ENCODE data around the gene PPP1R1B.

Gene PPP1R1B

DNA sequence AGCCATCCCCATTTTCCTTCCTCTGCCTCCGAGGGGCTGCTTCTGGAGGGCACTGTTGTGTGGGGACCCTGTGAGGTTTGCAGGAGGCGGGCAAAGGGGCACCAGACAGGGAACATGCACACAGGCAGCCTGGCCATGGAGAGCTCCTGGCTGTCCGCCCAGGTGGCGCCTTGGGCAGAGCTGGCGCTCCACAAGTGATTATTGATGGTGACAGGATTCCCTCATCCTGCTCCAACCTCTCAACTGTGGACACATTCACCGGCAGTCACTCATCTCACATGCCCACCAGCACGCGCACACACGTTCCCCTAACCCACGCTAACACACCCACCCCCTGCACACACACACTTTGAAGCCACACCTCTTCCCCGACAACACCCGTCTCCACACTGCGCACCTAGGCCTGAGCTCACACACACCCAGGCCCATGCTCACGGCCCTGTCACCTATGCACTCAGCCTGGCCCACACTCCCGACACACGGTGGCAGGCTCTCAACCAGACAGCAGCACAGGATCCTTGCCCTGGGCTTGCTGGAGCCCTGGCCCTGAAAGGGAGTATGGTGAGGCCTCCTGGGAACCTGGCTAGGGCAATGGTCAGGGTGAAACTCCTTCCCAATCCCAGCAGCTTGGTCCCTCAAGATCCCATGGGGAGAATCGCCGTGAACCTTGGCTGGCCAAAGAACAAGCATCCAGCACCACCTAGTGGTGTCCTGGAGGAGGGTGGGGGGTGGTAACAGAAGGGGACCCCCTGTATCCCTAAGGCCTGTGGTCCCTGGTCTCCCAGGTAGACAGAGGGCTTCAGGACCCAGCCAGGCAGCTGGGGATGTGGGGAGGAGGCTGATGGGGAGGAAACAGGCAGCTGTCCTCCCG, 45.1 kb downstream of the PPP1R1B start:
- DNase-seq: peak in 2 of 3 donors; percentile 38 to 56

DNA sequence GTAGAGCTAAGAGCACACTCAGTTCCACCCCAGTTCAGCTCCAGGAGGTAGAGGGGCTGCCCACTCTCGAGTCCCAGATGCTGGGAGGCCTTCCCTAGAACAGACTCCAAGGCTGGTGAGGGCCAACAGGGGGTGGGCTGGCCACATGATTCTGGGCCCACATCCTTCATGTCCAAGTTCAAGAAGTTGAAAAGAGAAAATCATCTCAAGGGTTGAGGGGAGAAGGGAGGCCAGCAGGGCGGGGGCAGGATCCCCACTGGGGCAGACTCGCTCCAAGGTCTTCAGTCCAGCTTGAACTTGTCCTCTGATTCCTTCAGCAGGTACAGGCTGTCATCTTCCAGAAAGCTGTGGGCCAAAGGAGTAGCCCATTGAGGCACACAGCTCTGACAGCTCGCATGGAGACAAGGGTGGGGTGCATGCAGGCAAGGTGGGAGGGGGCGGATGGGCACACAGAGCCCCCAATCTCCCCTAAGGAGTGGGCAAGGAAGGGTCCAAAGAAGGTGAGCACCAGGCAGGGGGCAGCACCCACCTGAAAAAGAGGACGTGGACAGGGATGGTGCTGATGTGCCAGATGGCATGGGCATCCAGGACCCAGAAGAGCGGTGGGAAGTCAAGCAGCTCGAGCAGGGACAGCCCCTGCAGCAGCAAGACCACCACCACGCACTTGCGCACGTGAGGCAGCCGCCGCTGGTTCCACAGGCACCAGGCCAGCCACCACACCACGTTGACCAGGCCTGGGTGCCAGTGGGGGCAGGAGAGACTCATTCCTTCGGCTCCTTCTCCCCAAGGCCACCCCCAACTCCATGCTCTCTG, 46.0 kb downstream of the PPP1R1B start:
- no peak for DNase-seq

DNA sequence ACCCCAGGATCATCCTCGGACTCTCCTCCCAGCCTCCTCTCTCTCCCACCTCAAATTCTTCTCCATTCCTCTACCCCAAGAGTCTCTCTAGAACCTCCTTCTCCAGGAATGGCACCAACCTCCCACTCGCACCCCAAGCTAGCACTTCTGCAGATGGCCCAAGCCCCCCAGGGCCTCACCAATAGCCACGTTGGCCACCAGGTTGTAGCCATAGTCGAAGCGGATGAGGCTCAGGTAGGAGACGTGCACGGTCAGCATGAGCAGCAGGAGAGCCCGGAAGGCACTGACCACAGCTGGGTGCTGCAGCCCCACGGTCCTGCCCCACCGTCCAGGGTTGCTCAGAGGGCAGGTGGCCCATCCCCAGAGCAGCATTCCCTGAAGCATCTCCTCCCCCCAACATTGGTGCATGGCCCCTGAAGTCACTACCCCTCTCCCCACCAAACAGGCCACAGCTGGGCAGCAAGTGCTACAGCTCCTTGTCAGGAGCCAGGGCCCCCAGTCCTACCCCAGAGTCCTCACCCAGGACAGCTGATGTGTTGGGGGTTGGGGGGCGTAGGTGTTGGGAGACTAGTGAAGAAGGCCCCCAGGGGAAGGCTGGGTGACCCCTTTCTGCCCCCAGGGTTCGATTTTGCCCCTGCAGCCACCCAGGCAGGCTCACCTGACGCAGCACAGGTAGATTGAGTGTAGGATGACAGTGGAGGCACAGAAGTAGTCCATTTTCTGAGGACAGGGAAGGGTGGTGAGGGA, 46.8 kb downstream of the PPP1R1B start:
- no peak for DNase-seq

DNA sequence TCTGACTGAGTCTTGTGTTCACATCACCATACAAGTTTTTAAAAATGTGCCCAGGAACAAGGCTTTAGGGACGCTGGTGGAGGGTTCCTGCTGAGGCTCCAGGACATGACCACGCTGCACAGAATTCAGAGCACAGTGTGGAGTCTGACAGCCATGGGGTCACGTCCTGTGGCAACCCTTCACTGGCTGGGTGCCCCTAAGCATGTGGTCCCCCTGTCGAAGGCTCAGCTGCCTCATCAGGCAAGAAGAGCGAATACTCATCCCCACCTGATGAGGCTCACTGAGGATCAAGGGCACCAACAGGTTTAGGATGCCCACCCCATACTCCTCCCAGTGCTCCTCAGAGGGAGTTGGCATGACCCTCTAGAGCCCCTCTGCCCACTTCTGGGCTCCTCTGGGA, 47.4 kb downstream of the PPP1R1B start:
- no peak for DNase-seq

DNA sequence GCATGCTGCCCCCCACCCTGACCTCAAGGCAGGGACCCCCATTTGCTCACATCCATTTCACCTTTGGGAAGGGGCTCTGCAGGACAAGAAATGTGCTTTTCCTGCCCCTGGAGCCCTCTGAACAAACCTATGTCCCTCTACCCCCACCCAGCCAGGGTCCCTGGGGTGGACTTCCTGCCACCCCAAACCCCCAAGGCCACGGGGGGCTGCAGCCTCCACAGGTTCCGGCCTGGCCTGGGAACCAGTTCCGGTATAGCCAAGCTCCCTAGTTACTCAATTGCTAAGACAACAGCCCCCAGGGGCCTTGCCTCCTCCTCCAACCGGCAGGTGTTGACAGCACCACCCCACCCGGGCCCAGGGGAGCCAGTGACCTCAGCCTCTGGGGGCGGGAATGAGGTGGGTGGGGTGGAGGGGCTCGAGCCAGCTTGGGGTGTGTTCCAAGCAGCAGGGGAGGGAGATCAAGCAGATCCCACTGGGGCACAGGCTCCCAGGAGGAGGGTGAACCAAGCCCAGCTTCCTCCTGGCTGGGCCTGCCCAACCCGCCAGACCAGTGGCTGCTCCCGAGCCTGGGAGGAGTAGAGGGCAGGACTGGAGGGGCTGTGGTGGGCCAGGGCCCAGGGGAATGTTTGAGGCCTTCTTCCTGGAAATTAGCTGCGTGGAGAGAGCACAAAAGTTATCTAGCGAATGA, 48.1 kb downstream of the PPP1R1B start:
- DNase-seq: no peak

DNA sequence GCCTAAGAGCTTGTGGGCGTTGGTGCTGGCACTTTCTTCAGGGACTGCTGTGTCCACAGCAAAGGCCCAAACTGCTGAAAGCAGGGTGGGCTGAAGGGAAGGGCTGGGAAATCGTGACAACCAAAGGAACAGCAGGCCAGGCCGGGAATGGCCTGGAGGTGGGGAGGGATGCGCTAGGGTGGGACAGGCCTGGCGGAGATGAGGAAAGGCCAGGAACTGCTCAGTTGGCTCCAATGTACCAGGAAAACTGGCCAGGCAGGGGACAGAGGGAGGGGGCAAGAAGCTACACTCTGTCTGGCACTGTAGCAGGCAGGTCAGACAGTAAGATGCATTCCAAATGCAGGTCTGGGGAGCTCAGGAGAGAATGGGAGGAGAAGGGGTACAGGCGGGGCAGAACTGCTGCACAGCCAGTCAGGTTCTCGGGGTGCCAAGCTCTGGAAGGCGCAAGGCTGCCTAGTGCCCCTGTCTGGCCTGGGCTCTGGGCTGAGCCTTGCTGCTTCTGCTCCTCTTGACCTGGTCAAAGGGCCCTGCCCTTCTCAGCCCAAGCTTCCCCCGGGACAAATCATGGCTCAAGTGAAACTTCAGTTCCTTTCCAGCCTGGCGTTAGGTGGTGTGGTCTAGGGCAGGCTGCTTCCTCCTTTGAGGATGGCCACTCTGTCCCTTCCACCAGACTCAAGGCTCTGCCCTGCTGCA, 48.8 kb downstream of the PPP1R1B start:
- no peak for DNase-seq

DNA sequence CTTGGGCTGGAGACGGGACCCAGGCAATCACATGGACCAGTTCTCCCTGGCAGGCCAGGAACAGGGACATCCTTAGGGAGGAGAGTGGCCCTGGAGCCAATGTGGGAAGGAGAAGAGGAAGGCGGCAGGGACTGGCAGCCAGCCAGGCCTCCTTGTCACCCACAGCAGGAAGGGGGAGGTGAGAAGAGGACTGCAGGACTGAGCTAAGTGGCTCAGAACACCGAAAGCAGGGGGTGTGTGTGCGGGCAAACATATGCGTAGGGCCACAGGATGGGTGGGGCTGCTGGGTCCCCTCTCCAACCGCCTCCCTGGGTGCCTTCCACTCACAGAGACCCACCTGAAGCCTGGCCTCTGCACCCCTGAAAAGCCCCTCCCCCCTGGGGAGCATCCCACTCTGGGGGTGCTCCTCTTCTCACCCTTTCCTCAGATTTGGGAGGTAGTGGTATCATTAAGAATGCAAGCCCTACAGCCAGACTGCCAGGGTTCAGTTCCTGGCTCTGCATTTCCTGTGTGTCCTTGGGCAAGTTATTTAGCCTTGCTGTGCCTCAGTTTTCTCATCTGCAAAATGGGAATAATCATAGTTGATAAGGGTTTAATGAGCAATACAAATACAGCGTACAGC, 49.6 kb downstream of the PPP1R1B start:
- peak; percentile 32 to 66 (median 38) for DNase-seq

DNA sequence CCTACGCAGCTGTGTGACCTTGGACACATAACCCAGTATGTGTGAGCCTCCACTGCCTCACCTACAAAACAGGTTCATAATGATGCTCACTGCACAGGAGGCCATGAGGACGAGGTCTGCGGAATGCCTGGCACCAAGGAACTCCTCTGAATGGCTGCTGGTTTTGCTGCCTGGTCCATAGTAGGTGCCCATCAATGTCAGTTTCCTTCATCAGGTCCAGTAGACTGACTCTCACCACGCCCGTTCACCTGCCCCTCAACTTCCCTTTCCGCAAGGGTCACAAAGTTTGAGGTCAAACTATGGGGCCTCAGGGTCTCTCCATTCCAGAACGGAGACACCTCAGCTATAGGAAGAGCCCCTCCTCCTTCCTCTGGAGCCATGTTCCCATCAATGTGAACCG, 50.3 kb downstream of the PPP1R1B start:
- DNase-seq: no peak

DNA sequence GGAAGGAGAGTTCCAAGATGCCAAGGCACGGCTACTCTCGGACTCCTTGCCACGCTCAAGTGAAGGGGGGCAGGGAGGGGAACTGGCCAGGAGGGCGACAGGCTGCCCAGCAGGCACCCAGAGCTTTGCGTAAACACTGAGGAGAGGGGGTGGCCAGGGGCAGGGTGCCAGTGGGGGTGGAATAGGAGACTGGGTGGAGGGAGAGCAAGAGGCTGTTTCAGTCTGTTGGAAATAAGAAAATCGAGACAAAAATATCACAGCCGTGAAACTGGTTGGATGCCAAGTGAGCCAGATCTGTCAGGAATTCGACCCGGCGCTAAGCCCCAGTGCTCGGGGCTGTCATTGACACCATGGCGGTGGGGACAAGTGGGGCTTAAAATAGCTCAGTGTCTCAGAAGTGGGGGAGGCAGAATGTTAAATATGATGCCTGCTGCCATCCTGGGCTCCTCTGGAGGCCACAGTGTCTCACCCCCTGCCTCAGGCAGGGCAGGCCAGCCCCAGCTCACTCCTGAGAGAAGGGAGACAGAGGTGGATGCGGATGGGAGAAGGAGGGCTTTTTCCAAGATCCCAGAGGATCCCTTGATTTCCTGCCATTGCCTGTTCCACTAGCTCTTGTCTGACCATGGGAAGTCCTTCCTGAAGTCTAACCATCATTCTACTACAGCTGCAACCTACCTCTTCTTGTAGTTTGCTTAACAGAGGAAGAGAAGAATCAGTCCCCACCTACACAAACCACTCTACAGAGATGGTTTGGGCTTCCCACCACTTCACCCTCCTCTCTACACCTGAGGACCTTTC, 51.0 kb downstream of the PPP1R1B start:
- DNase-seq: no peak

DNA sequence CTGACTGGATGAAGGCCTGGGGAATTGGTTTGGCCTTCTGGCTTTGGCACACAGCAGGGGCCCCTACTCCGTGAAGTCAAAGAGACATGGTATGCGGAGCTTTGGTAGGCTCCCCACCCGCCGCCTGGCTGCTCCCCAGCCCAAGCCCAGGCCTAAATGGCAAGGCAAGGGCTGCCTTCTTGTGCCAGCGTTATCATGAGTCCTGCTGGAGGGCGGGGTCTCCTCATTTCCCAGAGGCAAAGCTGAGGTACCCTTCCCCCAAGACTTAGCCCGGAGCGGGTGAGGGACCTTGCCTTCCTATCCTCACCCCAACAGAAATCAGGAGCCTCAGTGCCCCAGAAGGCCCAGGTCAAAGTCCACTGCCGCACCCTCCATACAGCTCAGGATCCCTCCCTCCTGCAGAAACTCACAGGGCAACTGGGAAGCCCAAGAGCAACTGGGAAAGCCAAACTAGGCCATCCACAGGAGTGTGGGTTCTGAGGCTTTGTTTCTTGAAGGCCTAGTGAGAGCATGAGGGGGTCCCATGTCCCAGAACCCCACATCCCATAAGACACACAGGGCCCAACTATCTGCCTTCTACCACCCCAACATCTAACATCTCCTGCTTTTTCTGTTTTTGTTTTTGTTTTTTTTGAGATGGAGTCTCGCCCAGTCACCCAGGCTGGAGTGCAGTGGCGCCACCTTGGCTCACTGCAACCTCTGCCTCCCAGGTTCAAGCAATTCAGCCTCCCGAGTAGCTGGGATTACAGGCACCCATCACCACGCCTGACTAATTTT, 51.8 kb downstream of the PPP1R1B start:
- no peak for DNase-seq

DNA sequence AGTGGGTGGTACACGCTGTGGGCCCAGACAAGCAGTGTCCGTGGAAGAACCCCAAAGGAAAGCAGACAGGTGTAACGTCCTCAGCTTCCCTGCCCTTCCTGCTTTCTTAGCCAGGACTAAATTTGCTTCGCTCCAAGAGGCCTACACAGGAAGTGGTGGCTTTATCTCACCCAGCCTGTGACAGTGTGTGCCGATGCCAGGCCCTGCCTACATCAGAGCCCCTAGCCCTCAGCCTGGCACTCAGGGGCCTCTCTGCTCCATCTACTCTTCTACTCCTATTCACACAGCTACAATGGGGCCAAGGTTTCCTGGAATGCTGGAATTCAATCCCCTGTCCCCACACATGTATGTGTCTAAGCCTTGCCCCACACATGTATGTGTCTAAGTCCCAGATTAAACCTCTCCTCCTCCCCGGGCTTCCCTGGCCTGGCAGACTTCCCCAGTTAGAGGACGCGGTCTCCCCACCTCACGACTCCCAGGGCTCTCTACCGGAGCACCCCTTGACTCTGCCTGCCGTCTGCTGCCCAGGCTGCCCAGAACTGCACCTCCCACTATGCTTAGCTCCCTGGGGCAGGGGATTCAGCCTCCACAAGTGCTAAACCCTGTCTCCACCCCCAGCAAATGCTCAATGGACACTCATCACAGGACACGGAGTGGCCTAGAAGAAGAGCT, 52.9 kb downstream of the PPP1R1B start:
- DNase-seq: no peak

DNA sequence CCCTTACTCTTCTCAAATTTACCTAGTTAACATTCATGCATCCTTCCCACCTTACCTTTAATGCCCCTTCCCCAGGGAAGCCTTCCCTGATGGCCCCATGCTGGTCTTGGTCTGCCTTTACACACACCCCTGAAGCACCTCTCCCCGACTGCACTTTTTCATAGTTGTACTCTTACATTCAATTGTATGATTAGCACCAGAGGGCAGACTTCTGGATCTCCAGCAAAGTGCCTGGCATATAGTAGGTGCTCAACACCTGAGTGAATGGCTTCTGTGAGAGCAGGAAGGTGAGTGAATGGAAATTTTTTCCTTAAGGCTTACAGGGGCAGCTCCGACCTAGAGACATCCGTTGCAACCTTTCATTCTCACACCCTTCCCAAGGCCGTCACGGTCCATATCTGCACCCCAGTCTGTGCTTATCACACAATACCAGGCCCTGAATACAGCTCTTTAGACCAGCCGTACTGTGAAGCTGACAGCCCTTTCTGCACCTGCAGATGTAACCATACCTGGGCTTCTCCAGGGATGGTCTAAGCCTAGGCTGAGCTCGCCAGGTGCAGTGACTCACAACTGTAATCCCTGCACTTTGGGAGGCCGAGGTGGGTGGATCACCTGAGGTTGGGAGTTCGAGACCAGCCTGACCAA, 56.7 kb downstream of the PPP1R1B start:
- no peak for DNase-seq

DNA sequence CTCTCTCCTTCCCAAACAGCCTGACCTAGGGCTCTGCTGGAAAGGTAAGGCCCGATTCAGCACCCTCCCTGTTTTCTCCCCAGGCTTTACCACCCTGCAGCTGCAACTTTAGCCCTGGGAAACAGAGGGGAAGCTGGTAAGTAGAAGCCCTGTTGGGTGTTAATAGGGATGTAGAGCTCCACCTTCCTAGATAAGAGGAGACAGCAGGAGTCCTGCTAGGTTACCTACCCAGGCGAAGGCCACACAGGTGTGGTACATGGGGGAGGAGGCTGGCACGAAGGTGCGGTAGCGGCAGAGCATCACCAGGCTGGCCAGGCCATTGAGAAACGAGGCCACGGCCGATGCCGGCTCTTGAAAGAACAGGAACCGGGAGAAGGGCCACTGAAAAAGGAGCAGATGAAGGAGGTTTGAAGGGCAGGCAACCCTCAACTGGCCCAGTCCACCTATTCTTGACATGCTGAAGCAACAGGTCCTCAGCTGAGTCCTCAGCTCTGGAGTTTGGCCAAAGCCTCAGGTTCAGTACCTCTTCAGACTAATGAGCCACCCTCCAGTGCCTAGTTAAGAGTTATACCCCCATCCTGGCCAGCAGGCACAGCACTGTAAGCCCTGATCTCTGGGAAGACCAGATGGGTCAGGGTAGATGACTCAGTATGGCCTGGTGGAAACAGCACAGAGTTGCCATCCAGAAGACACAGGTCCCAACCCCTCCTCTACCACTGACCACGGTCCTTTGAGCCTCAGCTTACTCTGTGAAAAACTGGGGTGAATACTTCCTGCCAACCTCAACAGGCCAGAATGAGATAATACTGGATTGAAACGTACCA, 57.8 kb downstream of the PPP1R1B start:
- DNase-seq: no peak

Measured in suppressor macrophage treated with lipopolysaccharide for 1 hour (primary cell).